Stimulated activated naive CD8-positive, alpha-beta T cell treated with anti-CD3 and anti-CD28 coated beads, Interleukin-15, amount 100 ng/mL, for 72 hours (primary cell): ENCODE measurements around the gene TMEM259.

Source experiments
- ATAC-seq: fragments of 150-1000 bp; cut with Tn5 transposase; 2 replicates; pipeline ENCODE4 v1.10.0; 2021; ENCODE audit warnings: mild to moderate bottlenecking, moderate library complexity
- DNase-seq, 2 donors: peaks; one replicate each; pipeline ENCODE4 v3.0.0; 2021 to 2022
- H3K27ac Mint-ChIP-seq, 2 donors: one replicate each; pipeline ENCODE4 v1.8.0; 2022; ENCODE audit warnings: mild to moderate bottlenecking in 2 of 2, mixed read lengths in 2 of 2, moderate library complexity in 2 of 2
- H3K27me3 Mint-ChIP-seq: one replicate; pipeline ENCODE4 v1.8.0; 2022; ENCODE audit warnings: mixed read lengths
- H3K4me1 Mint-ChIP-seq: one replicate; pipeline ENCODE4 v1.8.0; 2022; ENCODE audit warnings: mild to moderate bottlenecking, mixed read lengths
- H3K4me3 Mint-ChIP-seq, 2 donors: one replicate each; pipeline ENCODE4 v1.8.0; 2022; ENCODE audit warnings: mild to moderate bottlenecking in 2 of 2, mixed read lengths in 2 of 2, moderate library complexity in 1 of 2
- H3K9me3 Mint-ChIP-seq, 2 donors: one replicate each; pipeline ENCODE4 v1.8.0; 2022; ENCODE audit warnings: mixed read lengths in 2 of 2

The TMEM259 gene

GRCh38 chr19:1015782-1016646 lies 4.9 kb downstream of the TMEM259 start:
- no peak for ATAC-seq
- Mint-ChIP-seq H3K4me1 (peaks cover 56% of the 10 kb centered on the region), H3K27ac (peak overlapping the region in 1 of 2 donors; percentile 19), H3K9me3 (no peaks in the 10 kb centered on the region), H3K27me3 (no peaks in the 10 kb centered on the region), H3K4me3 (no peak overlapping the region)
- DNase-seq = no peak

- Mint-ChIP-seq H3K27ac (no peak overlapping the region), H3K4me3 (no peak overlapping the region), H3K9me3 (no peaks in the 10 kb centered on the region), H3K27me3 (no peaks in the 10 kb centered on the region), H3K4me1 (peaks cover 56% of the 10 kb centered on the region)
- ATAC-seq (no peak), DNase-seq (no peak)
These were observed 5.7 kb downstream of the TMEM259 start for GRCh38 chr19:1015061-1015781.

GRCh38 chr19:1014161-1015060 lies 6.5 kb downstream of the TMEM259 start:
- DNase-seq = no peak
- no peak for ATAC-seq
- H3K9me3 Mint-ChIP-seq = no peaks in the 10 kb centered on the region
- no peak overlapping the region for H3K4me3 Mint-ChIP-seq
- H3K4me1 Mint-ChIP-seq = peaks cover 47% of the 10 kb centered on the region
- peak overlapping the region in 1 of 2 donors; percentile 50 for H3K27ac Mint-ChIP-seq
- no peaks in the 10 kb centered on the region for H3K27me3 Mint-ChIP-seq

- no peaks in the 10 kb centered on the region for H3K27me3 Mint-ChIP-seq
- DNase-seq (no peak), ATAC-seq (no peak)
- no peak overlapping the region for H3K27ac Mint-ChIP-seq
- no peaks in the 10 kb centered on the region for H3K9me3 Mint-ChIP-seq
- no peak overlapping the region for H3K4me3 Mint-ChIP-seq
- H3K4me1 Mint-ChIP-seq = peaks cover 36% of the 10 kb centered on the region
These were observed 7.7 kb downstream of the TMEM259 start for GRCh38 chr19:1013218-1013617.

DNA sequence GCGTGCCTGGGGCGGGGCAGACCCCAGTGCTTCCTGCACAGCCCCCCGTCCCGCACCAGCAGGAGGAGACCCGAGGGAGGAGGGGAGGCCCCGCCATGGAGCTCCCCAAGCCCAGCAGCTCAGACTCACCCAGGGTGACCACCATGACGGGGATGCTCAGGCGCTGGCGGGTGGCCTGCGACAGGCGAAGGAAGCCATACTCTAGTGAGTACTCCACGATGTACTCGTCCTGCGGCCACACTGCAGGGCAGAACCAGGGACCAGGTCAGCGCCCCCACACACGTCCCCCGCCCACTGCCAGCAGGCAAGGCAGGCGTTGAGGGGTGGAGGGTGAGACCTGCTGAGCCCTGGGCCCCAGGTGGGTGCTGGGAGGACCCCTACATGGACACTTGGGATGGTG lies 8.6 kb downstream of the TMEM259 start:
- H3K4me1 Mint-ChIP-seq = peaks cover 27% of the 10 kb centered on the region
- H3K4me3 Mint-ChIP-seq = no peak overlapping the region
- H3K27me3 Mint-ChIP-seq = no peaks in the 10 kb centered on the region
- ATAC-seq (no peak), DNase-seq (no peak)
- no peaks in the 10 kb centered on the region for H3K9me3 Mint-ChIP-seq
- H3K27ac Mint-ChIP-seq = no peak overlapping the region

- no peak for DNase-seq
- H3K27me3 Mint-ChIP-seq = no peaks in the 10 kb centered on the region
- H3K9me3 Mint-ChIP-seq = no peaks in the 10 kb centered on the region
These were observed 9.0 kb downstream of the TMEM259 start for GRCh38 chr19:1011831-1012333.

GRCh38 chr19:1010586-1011510 lies 10.1 kb downstream of the TMEM259 start:
- H3K4me1 Mint-ChIP-seq = peaks cover 12% of the 10 kb centered on the region
- H3K27ac Mint-ChIP-seq = peak overlapping the region in 1 of 2 donors; percentile 71
- ATAC-seq (peak; percentile 22), DNase-seq (no peak)
- H3K4me3 Mint-ChIP-seq = no peak overlapping the region
- no peaks in the 10 kb centered on the region for H3K27me3 Mint-ChIP-seq
- H3K9me3 Mint-ChIP-seq = no peaks in the 10 kb centered on the region

More at GRCh38 chr19:1011831-1012333, 9.0 kb downstream of the TMEM259 start:
- peaks cover 22% of the 10 kb centered on the region for H3K4me1 Mint-ChIP-seq
- peak overlapping the region in 1 of 2 donors; percentile 54 for H3K27ac Mint-ChIP-seq
- H3K4me3 Mint-ChIP-seq = no peak overlapping the region
- ATAC-seq = no peak

DNA sequence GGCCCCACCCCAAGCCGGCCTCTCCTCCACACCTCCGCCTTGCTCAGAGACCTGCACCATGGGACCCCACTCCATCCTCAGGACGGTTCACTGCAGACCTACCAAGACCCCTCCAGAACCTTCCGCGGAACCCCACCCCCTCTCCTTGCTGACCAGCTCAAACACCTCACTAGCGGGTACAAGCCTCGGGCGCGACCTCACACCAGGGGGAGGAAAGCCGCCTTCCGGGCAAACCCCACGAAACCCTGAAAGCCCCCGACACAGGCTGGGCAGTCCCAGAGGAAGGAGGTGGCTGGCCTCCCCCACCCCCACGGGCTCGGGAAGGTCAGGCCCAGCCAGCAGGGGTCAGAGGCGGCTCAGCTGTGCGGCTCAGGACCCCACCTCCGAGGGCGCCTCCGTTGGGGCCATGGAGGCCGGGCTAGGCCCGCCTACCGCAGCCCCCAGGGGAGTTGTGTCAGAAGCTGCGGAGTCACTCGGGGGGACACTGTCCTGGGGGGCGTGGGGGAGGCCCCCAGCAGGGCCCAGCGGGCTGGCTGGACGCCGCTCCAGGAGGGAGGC lies 10.9 kb downstream of the TMEM259 start:
- DNase-seq (no peak), ATAC-seq (no peak)
- Mint-ChIP-seq H3K27ac (peak overlapping the region in 1 of 2 donors; percentile 27), H3K27me3 (no peaks in the 10 kb centered on the region), H3K4me3 (no peak overlapping the region), H3K4me1 (peaks cover 6% of the 10 kb centered on the region), H3K9me3 (no peaks in the 10 kb centered on the region)

GRCh38 chr19:1009041-1009980 lies 11.6 kb downstream of the TMEM259 start:
- Mint-ChIP-seq H3K9me3 (no peaks in the 10 kb centered on the region), H3K4me3 (no peak overlapping the region), H3K27me3 (no peaks in the 10 kb centered on the region), H3K4me1 (peaks cover 5% of the 10 kb centered on the region), H3K27ac (no peak overlapping the region)
- DNase-seq = no peak
- ATAC-seq = no peak

- no peaks in the 10 kb centered on the region for H3K4me1 Mint-ChIP-seq
- no peak for ATAC-seq
- no peak overlapping the region for H3K4me3 Mint-ChIP-seq
- H3K9me3 Mint-ChIP-seq = no peaks in the 10 kb centered on the region
- H3K27ac Mint-ChIP-seq = no peak overlapping the region
- no peak for DNase-seq
- no peaks in the 10 kb centered on the region for H3K27me3 Mint-ChIP-seq
These were observed 12.5 kb downstream of the TMEM259 start for GRCh38 chr19:1008268-1009040.

DNA sequence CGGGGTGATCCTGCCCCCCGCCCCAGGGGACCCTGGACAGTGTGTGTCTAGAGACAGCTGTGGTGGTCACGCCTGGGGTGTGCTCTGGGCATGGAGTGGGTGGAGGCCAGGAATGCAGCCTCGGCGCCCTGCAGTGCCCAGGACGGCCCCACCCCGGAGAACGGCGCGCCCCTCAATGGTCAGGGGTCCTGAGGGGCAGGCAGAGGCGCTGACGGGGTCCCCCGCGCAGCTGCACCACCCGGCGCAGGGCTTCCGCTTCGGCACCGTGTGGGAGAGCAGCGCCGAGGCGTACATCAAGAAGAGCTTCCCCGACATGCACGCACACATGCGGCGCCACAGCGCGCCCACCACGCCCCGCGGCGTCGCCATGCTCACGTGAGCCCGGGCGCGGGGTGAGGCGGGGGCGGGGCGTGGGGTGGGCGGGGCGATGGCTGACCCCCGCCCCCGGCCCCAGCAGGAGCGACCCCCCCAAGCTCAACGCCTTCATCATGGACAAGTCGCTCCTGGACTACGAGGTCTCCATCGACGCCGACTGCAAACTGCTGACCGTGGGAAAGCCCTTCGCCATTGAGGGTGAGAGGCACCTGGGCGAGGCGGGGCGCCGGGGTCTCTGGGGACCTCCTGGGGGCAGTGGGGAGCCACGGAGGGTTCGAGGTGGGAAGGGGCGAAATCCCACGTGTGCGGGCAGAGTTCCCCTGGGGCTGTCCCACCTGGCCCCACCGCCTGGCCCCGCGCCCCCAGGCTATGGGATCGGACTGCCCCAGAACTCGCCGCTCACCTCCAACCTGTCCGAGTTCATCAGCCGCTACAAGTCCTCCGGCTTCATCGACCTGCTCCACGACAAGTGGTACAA lies 13.3 kb downstream of the TMEM259 start:
- Mint-ChIP-seq H3K27ac (peak overlapping the region in 1 of 2 donors; percentile 49), H3K4me3 (no peak overlapping the region)
- ATAC-seq = peak; percentile 34

More for the DNA sequence above, 13.3 kb downstream of the TMEM259 start:
- H3K9me3 Mint-ChIP-seq = no peaks in the 10 kb centered on the region
- no peaks in the 10 kb centered on the region for H3K4me1 Mint-ChIP-seq
- DNase-seq = no peak
- peaks cover 4% of the 10 kb centered on the region for H3K27me3 Mint-ChIP-seq
